Keratinocyte (primary cell): ENCODE data around the gene DFFB. TPM values are rescaled to one million over a fixed set of nuclear protein-coding genes. Genes with fewer than 3 reads are reported as not detected.

Source experiments
- DNase-seq: peaks from one replicate; pipeline ENCODE4 v3.0.0-alpha.2; 2011; ENCODE audit warnings: low read depth, missing footprints, low spot score
- FAIRE-seq: peaks from 2 replicates; lab custom pipeline; 2011; peaks lifted over from hg19 to GRCh38; lab: Jason Lieb, UNC
- H2AFZ ChIP-seq: 2 replicates; pipeline ENCODE4 v1.6.0; 2012; ENCODE audit warnings: low read length, control low read depth, inconsistent platforms; ENCODE audit not compliant: control insufficient read depth
- H3K27ac ChIP-seq: 2 replicates; pipeline ENCODE4 v1.5.1; 2011; ENCODE audit warnings: low read length; ENCODE audit not compliant: control insufficient read depth, insufficient read depth
- H3K27me3 ChIP-seq: 3 replicates; pipeline ENCODE4 v1.6.0; 2011; ENCODE audit warnings: low read length; ENCODE audit not compliant: control insufficient read depth, insufficient read depth; ENCODE audit errors: extremely low read depth
- H3K36me3 ChIP-seq, 2 experiments: 2 replicates in 1 of 2; 3 replicates in 1 of 2; pipeline ENCODE4 v1.5.1; 2011; ENCODE audit warnings: low read length in 2 of 2, mild to moderate bottlenecking in 1 of 2; ENCODE audit not compliant: control insufficient read depth in 2 of 2, insufficient read depth in 2 of 2; ENCODE audit errors: extremely low read depth in 1 of 2
- H3K4me1 ChIP-seq: 3 replicates; pipeline ENCODE4 v1.5.1; 2011; ENCODE audit warnings: low read length; ENCODE audit not compliant: control insufficient read depth, insufficient read depth; ENCODE audit errors: extremely low read depth
- H3K4me2 ChIP-seq: 3 replicates; pipeline ENCODE4 v1.6.0; 2011; ENCODE audit warnings: low read depth, low read length; ENCODE audit not compliant: control insufficient read depth, insufficient read depth; ENCODE audit errors: extremely low read depth
- H3K4me3 ChIP-seq, 3 experiments: fragments of 200-600 bp in 1 of 3; sonication (generic) in 1 of 3; 2 replicates in 2 of 3; 3 replicates in 1 of 3; pipeline ENCODE4 v1.5.1; 2011 to 2016; ENCODE audit warnings: low read length in 3 of 3, mild to moderate bottlenecking in 3 of 3, control low read depth in 2 of 3, inconsistent platforms in 1 of 3, low read depth in 1 of 3, mixed read lengths in 1 of 3, mixed run types in 1 of 3, moderate library complexity in 1 of 3; ENCODE audit not compliant: control insufficient read depth in 2 of 3, insufficient read depth in 2 of 3; ENCODE audit errors: extremely low read depth in 1 of 3
- H3K79me2 ChIP-seq: 2 replicates; pipeline ENCODE4 v1.6.0; 2012; ENCODE audit warnings: low read length; ENCODE audit not compliant: control insufficient read depth, insufficient read depth
- H3K9ac ChIP-seq: 3 replicates; pipeline ENCODE4 v1.6.0; 2011; ENCODE audit warnings: low read length; ENCODE audit not compliant: control insufficient read depth, insufficient read depth; ENCODE audit errors: extremely low read depth
- H3K9me1 ChIP-seq: 3 replicates; pipeline ENCODE4 v1.6.0; 2011; ENCODE audit warnings: low read length; ENCODE audit not compliant: control insufficient read depth, insufficient read depth; ENCODE audit errors: extremely low read depth
- H3K9me3 ChIP-seq: 2 replicates; pipeline ENCODE4 v1.5.1; 2012; ENCODE audit warnings: low read depth, low read length; ENCODE audit not compliant: control insufficient read depth
- H4K20me1 ChIP-seq: 3 replicates; pipeline ENCODE4 v1.6.0; 2011; ENCODE audit warnings: low read length; ENCODE audit not compliant: control insufficient read depth, insufficient read depth; ENCODE audit errors: extremely low read depth
- CTCF ChIP-seq, 3 experiments: IDR thresholded peaks in 1 of 3; conservative IDR thresholded peaks in 1 of 3; optimal IDR thresholded peaks in 1 of 3; 2 replicates in 2 of 3; 3 replicates in 1 of 3; pipeline versions ENCODE3 to v1.5.1; 2011; ENCODE audit warnings: low read length in 3 of 3, mild to moderate bottlenecking in 3 of 3, moderate library complexity in 2 of 3, control low read depth in 1 of 3, inconsistent platforms in 1 of 3; ENCODE audit not compliant: insufficient read depth in 2 of 3; ENCODE audit errors: extremely low read depth in 1 of 3
- EZH2 ChIP-seq: IDR thresholded peaks from one replicate; pipeline ENCODE4 v1.6.1; 2012; ENCODE audit warnings: inconsistent platforms, mild to moderate bottlenecking, low read length, moderate library complexity
- dilution Hi-C: fragments of 300-500 bp; cut with MboI; formaldehyde crosslinking; loops from one replicate; pipeline ENCODE4 v1.7.0; 2020; ENCODE audit warnings: low sequenced_read_pairs; ENCODE audit not compliant: extremely low pct_ligation_motif_present
- polyA plus RNA-seq, 5 experiments: library from polyadenylated mRNA; depleted of rRNA in 3 of 5; stranded (reverse) in 3 of 5; stranded (forward) in 1 of 5; unstranded in 1 of 5; fragments of >200 nt; gene quantifications; 1 replicate in 1 of 5; 2 replicates in 3 of 5; 3 replicates in 1 of 5; pipeline versions ENCODE4 v1.2.1 to v1.2.3, GENCODE V29; 2011 to 2012; ENCODE audit warnings: missing spikeins in 2 of 5, low read depth in 1 of 5, low replicate concordance in 1 of 5

The DFFB gene
- polyA plus RNA-seq, 1 donor (not counting 4 experiments of a cell fraction or from before 2014, with no cell fraction given) = 5.2 TPM

GRCh38 chr1:3923378-3924185 lies 66.3 kb downstream of the DFFB start:
- Histone ChIP-seq H3K36me3 (no peaks in the 10 kb centered on the region), H3K4me1 (no peaks in the 10 kb centered on the region), H2AFZ (no peak overlapping the region), H3K9me1 (no peaks in the 10 kb centered on the region), H3K9ac (no peak overlapping the region), H3K79me2 (no peaks in the 10 kb centered on the region), H3K4me2 (no peak overlapping the region), H3K27me3 (no peaks in the 10 kb centered on the region), H3K9me3 (no peaks in the 10 kb centered on the region), H3K4me3 (no peak overlapping the region), H4K20me1 (no peaks in the 10 kb centered on the region), H3K27ac (no peak overlapping the region)
- TF ChIP-seq CTCF (optimal IDR thresholded peaks at IDR 0.05 in 1 of 3, IDR thresholded peaks at IDR 0.05 in 1 of 3, conservative IDR thresholded peaks at IDR 0.05 in 1 of 3; ENCODE audit: extremely low read depth in 1 of 3, insufficient read depth in 2 of 3, low read length in 3 of 3) (no peak), EZH2 (no peak)
- dilution Hi-C loops = no loop called here
- FAIRE-seq = no peak
- no peak for DNase-seq

GRCh38 chr1:3924186-3924824 lies 67.0 kb downstream of the DFFB start:
- DNase-seq = no peak
- H3K79me2 ChIP-seq = no peaks in the 10 kb centered on the region
- H3K36me3 ChIP-seq = no peaks in the 10 kb centered on the region
- H3K27me3 ChIP-seq = no peaks in the 10 kb centered on the region
- dilution Hi-C loops = no loop called here
- no peak overlapping the region for H2AFZ ChIP-seq
- no peaks in the 10 kb centered on the region for H3K4me1 ChIP-seq
- TF ChIP-seq EZH2 = no peak
- TF ChIP-seq CTCF (optimal IDR thresholded peaks at IDR 0.05 in 1 of 3, IDR thresholded peaks at IDR 0.05 in 1 of 3, conservative IDR thresholded peaks at IDR 0.05 in 1 of 3; ENCODE audit: extremely low read depth in 1 of 3, insufficient read depth in 2 of 3, low read length in 3 of 3) = no peak
- no peak overlapping the region for H3K27ac ChIP-seq
- no peak overlapping the region for H3K4me3 ChIP-seq
- no peak overlapping the region for H3K4me2 ChIP-seq
- H3K9me1 ChIP-seq = no peaks in the 10 kb centered on the region
- H3K9me3 ChIP-seq = no peaks in the 10 kb centered on the region
- no peaks in the 10 kb centered on the region for H4K20me1 ChIP-seq
- H3K9ac ChIP-seq = no peak overlapping the region
- no peak for FAIRE-seq
